ENCODE data around the gene TNRC6C. TPM values are rescaled to one million over a fixed set of nuclear protein-coding genes. Genes with fewer than 3 reads are reported as not detected.
A peak's percentile ranks its signal among the peaks of the same experiment; 100 is the strongest.

TNRC6C gene
- polyA plus RNA-seq, 4 donors: 0.89 to 5.1 (median 2.3) TPM

GRCh38 chr17:78103311-78103710 is 144.8 kb downstream of the TNRC6C start:
- WGBS, 3 donors: 83 to 89% (median 86%) methylated on average over 4 of the region's 4 CpGs
- DNase-seq (no peak), FAIRE-seq (no peak)
- Histone ChIP-seq H3K4me1 (ENCODE audit: control insufficient read depth in 3 of 3, insufficient read depth in 2 of 3, low read depth in 1 of 3, low read length in 2 of 3) (no peaks in the 10 kb centered on the region), H3K9me3 (ENCODE audit: control insufficient read depth in 2 of 2, insufficient read depth in 1 of 2, low read depth in 1 of 2, low read length in 1 of 2) (peaks cover 0 to 28% of the 10 kb centered on the region in 2 donors), H3K4me3 (ENCODE audit: low read depth in 1 of 3, low read length in 3 of 3) (no peak overlapping the region), H3K27ac (ENCODE audit: low read depth in 1 of 3, low read length in 2 of 3) (no peak overlapping the region), H3K36me3 (ENCODE audit: control insufficient read depth in 3 of 3, insufficient read depth in 2 of 3, low read depth in 1 of 3, low read length in 3 of 3) (peaks cover 0 to 57% (median 0%) of the 10 kb centered on the region in 3 donors), H3K27me3 (ENCODE audit: control insufficient read depth in 3 of 3, insufficient read depth in 3 of 3, low read length in 3 of 3) (no peaks in the 10 kb centered on the region)

DNA sequence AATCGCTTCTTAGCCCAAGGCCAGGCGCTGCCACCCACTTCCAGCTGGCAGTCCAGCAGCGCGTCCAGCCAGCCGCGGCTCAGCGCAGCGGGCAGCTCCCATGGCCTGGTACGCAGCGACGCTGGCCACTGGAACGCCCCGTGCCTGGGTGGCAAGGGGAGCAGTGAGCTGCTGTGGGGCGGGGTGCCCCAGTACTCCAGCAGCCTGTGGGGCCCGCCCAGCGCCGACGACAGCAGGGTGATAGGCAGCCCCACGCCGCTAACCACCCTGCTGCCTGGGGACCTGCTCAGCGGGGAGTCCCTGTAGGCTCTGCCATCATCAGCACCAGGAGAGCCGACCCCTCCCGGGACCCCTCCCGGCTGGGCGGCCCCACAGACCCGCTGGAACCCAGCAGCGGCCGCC is 146.0 kb downstream of the TNRC6C start:
- FAIRE-seq: no peak

GRCh38 chr17:78105101-78105500 is 146.6 kb downstream of the TNRC6C start:
- peaks cover 0 to 16% of the 10 kb centered on the region in 2 donors for H3K9me3 ChIP-seq (ENCODE audit: control insufficient read depth in 2 of 2, insufficient read depth in 1 of 2, low read depth in 1 of 2, low read length in 1 of 2)
- DNase-seq (no peak), FAIRE-seq (no peak)
- H3K36me3 ChIP-seq (ENCODE audit: control insufficient read depth in 3 of 3, insufficient read depth in 2 of 3, low read depth in 1 of 3, low read length in 3 of 3): peaks cover 0 to 66% (median 0%) of the 10 kb centered on the region in 3 donors
- H3K4me1 ChIP-seq (ENCODE audit: control insufficient read depth in 3 of 3, insufficient read depth in 2 of 3, low read depth in 1 of 3, low read length in 2 of 3): no peaks in the 10 kb centered on the region
- H3K27me3 ChIP-seq (ENCODE audit: control insufficient read depth in 3 of 3, insufficient read depth in 3 of 3, low read length in 3 of 3): no peaks in the 10 kb centered on the region
- H3K27ac ChIP-seq (ENCODE audit: low read depth in 1 of 3, low read length in 2 of 3): no peak overlapping the region
- WGBS, 3 donors: 81 to 90% (median 87%) methylated on average over 16 of the region's 16 CpGs
- H3K4me3 ChIP-seq (ENCODE audit: low read depth in 1 of 3, low read length in 3 of 3): no peak overlapping the region

More for the DNA sequence above, 146.0 kb downstream of the TNRC6C start:
- Histone ChIP-seq H3K4me1 (ENCODE audit: control insufficient read depth in 3 of 3, insufficient read depth in 2 of 3, low read depth in 1 of 3, low read length in 2 of 3) (no peaks in the 10 kb centered on the region), H3K4me3 (ENCODE audit: low read depth in 1 of 3, low read length in 3 of 3) (no peak overlapping the region), H3K27me3 (ENCODE audit: control insufficient read depth in 3 of 3, insufficient read depth in 3 of 3, low read length in 3 of 3) (no peaks in the 10 kb centered on the region), H3K27ac (ENCODE audit: low read depth in 1 of 3, low read length in 2 of 3) (no peak overlapping the region), H3K9me3 (ENCODE audit: control insufficient read depth in 2 of 2, insufficient read depth in 1 of 2, low read depth in 1 of 2, low read length in 1 of 2) (peaks cover 0 to 21% of the 10 kb centered on the region in 2 donors), H3K36me3 (ENCODE audit: control insufficient read depth in 3 of 3, insufficient read depth in 2 of 3, low read depth in 1 of 3, low read length in 3 of 3) (peaks cover 0 to 64% (median 0%) of the 10 kb centered on the region in 3 donors)
- no peak for DNase-seq
- 94 to 99% (median 95%) methylated on average over 26 to 28 of the region's 28 CpGs for WGBS, 3 donors

DNA sequence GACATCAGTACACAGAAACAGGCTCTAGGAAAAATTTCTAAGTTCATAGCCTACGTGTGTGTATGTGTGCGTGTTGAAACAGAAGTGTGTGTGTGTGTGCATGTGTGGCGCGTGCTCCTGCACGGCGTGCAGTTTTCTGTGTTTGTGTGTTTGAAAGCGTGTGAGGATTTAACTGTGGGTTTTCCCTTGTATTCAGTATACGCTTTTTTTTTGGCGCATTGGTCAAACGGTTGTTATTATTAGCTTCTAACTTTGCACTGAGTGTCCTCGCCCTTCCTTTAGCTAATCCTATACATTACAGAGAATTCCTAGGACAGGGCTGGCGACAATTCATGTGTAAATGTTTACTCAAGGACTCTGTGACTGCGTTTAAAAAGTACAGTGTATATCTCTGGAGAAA is 147.0 kb downstream of the TNRC6C start:
- Histone ChIP-seq H3K4me1 (ENCODE audit: control insufficient read depth in 3 of 3, insufficient read depth in 2 of 3, low read depth in 1 of 3, low read length in 2 of 3) (no peaks in the 10 kb centered on the region), H3K27me3 (ENCODE audit: control insufficient read depth in 3 of 3, insufficient read depth in 3 of 3, low read length in 3 of 3) (no peaks in the 10 kb centered on the region), H3K4me3 (ENCODE audit: low read depth in 1 of 3, low read length in 3 of 3) (no peak overlapping the region), H3K9me3 (ENCODE audit: control insufficient read depth in 2 of 2, insufficient read depth in 1 of 2, low read depth in 1 of 2, low read length in 1 of 2) (peaks cover 0 to 13% of the 10 kb centered on the region in 2 donors), H3K27ac (ENCODE audit: low read depth in 1 of 3, low read length in 2 of 3) (peak overlapping the region in 1 of 3 donors; percentile 11), H3K36me3 (ENCODE audit: control insufficient read depth in 3 of 3, insufficient read depth in 2 of 3, low read depth in 1 of 3, low read length in 3 of 3) (peaks cover 0 to 66% (median 3%) of the 10 kb centered on the region in 3 donors)
- WGBS, 3 donors: 61 to 84% (median 81%) methylated on average over 13 of the region's 13 CpGs
- no peak for FAIRE-seq
- no peak for DNase-seq

DNA sequence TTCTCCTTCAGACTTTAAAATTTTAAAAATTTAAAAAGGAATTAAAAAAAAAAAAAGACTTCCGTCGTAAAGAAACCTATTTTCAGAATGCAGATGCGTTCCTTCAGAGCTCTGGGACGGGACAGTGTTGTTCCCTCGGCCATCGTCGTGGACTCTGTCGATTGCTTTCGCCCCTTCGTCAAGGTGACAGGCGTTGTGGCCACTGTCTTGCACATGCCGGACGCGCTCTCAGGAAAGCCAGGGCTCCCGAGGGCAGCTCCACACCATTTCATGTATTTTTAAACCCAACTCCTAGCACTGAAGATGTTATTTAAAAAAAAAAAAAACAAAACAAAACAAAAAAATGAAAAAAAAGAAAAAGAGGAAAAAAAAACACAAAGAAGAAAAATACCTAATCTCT is 147.7 kb downstream of the TNRC6C start:
- FAIRE-seq: no peak
- H3K9me3 ChIP-seq (ENCODE audit: control insufficient read depth in 2 of 2, insufficient read depth in 1 of 2, low read depth in 1 of 2, low read length in 1 of 2): peaks cover 0 to 7% of the 10 kb centered on the region in 2 donors
- peaks cover 0 to 73% (median 3%) of the 10 kb centered on the region in 3 donors for H3K36me3 ChIP-seq (ENCODE audit: control insufficient read depth in 3 of 3, insufficient read depth in 2 of 3, low read depth in 1 of 3, low read length in 3 of 3)
- WGBS, 3 donors: 88 to 95% (median 94%) methylated on average over 15 of the region's 15 CpGs
- no peak overlapping the region for H3K27ac ChIP-seq (ENCODE audit: low read depth in 1 of 3, low read length in 2 of 3)
- no peaks in the 10 kb centered on the region for H3K27me3 ChIP-seq (ENCODE audit: control insufficient read depth in 3 of 3, insufficient read depth in 3 of 3, low read length in 3 of 3)
- H3K4me1 ChIP-seq (ENCODE audit: control insufficient read depth in 3 of 3, insufficient read depth in 2 of 3, low read depth in 1 of 3, low read length in 2 of 3): no peaks in the 10 kb centered on the region
- H3K4me3 ChIP-seq (ENCODE audit: low read depth in 1 of 3, low read length in 3 of 3): no peak overlapping the region
- DNase-seq: no peak

DNA sequence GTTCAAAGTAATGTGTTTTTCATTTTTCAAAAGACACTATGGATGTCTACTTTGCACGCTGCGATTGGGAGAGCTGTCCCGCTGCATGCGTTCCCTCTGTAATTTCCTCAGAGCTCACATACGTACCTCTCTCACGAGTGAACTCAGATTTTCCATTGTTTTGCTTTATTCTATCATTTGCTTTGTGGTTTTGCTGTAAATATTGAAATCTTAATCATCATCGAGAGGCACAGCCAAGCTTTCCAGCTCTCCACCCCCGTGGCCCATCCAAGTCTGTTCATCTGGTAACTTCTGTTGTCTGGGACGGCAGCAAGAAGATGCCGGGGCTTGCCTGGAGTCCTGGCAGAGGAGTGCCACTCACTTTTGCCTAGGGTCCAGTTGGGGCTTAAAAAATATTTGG is 149.0 kb downstream of the TNRC6C start:
- FAIRE-seq: no peak

DNA sequence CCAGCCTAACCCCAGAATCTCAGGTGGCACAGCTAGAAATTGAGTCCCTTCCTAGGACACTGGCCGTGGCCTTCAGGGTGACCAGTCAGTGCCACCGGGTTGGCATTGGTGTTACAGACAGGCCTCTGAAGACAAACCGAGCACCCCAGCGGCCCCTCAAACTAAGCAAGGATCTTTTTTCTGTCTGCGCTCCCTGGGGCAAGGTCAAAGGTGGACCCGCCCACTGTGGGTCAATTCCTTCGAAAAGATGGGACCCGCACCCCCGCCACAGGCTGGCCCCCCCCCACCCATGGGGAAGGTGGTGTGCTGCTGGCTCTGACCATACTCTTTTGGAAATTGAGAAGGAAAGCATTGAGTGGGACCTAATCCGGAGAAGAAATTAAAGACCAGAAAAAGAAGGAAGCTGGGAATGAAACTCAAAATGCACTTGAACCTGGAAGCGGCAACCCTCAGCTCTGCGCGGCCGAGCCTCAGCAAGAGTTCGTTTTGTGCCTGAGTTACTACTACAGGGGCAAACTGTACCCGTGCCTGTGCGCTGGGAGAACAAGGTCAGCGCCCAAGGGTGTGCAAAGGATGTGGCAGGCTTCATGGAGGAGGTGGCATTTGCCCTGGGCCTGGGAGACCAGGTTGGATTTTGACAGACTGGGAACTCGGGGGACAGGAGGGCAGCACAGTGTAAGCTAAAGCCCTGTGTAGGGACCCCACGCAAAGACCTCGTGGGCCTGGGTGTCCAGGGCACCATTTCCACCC is 149.6 kb downstream of the TNRC6C start:
- Histone ChIP-seq H3K27ac (ENCODE audit: low read depth in 1 of 3, low read length in 2 of 3) (no peak overlapping the region), H3K4me3 (ENCODE audit: low read depth in 1 of 3, low read length in 3 of 3) (no peak overlapping the region), H3K9me3 (ENCODE audit: control insufficient read depth in 2 of 2, insufficient read depth in 1 of 2, low read depth in 1 of 2, low read length in 1 of 2) (no peaks in the 10 kb centered on the region), H3K4me1 (ENCODE audit: control insufficient read depth in 3 of 3, insufficient read depth in 2 of 3, low read depth in 1 of 3, low read length in 2 of 3) (no peaks in the 10 kb centered on the region), H3K36me3 (ENCODE audit: control insufficient read depth in 3 of 3, insufficient read depth in 2 of 3, low read depth in 1 of 3, low read length in 3 of 3) (peaks cover 0 to 78% (median 5%) of the 10 kb centered on the region in 3 donors), H3K27me3 (ENCODE audit: control insufficient read depth in 3 of 3, insufficient read depth in 3 of 3, low read length in 3 of 3) (no peaks in the 10 kb centered on the region)
- DNase-seq: no peak
- no peak for FAIRE-seq
- 93 to 94% (median 93%) methylated on average over 21 of the region's 21 CpGs for WGBS, 3 donors

More for the DNA sequence above, 149.0 kb downstream of the TNRC6C start:
- no peak for DNase-seq
- no peak overlapping the region for H3K27ac ChIP-seq (ENCODE audit: low read depth in 1 of 3, low read length in 2 of 3)
- H3K36me3 ChIP-seq (ENCODE audit: control insufficient read depth in 3 of 3, insufficient read depth in 2 of 3, low read depth in 1 of 3, low read length in 3 of 3): peaks cover 0 to 77% (median 5%) of the 10 kb centered on the region in 3 donors
- no peaks in the 10 kb centered on the region for H3K4me1 ChIP-seq (ENCODE audit: control insufficient read depth in 3 of 3, insufficient read depth in 2 of 3, low read depth in 1 of 3, low read length in 2 of 3)
- no peaks in the 10 kb centered on the region for H3K27me3 ChIP-seq (ENCODE audit: control insufficient read depth in 3 of 3, insufficient read depth in 3 of 3, low read length in 3 of 3)
- no peak overlapping the region for H3K4me3 ChIP-seq (ENCODE audit: low read depth in 1 of 3, low read length in 3 of 3)
- no peaks in the 10 kb centered on the region for H3K9me3 ChIP-seq (ENCODE audit: control insufficient read depth in 2 of 2, insufficient read depth in 1 of 2, low read depth in 1 of 2, low read length in 1 of 2)
- WGBS, 3 donors: 70 to 86% (median 85%) methylated on average over 10 of the region's 10 CpGs

DNA sequence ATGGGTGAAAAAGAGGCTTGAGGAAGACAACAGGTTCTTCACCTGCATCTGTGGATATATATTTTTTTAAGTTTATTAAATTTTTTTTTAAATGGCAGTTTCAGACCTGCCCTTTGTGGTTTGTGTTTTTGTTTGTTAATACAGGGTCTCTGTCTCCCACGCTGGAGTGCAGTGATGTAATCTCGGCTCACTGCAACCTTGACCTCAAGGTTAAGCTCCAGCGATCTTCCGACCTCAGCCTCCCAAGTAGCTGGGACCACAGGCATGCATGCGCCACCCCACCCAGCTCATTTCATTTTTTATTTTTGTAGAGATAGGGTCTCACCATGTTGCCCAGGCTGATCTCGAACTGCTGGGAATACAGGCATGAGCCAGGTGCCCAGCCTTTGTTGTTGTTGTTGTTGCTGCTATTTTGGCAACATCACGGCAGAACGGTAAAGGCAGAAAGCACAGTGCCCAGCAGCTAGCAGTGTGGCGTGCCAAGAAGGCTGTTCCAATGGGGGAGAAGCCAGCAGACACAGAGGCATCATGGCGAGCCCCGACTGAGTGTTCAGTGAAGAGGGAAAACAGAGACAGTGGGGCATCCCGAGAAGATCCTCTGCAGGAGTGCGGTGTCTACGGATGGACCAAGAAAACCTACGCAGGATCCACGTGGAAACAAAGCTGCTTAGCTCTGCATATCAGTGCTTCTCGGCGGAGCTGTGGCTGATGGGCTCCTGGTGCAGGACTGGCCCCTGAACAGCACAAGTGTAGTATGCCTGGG is 150.4 kb downstream of the TNRC6C start:
- DNase-seq (no peak), FAIRE-seq (no peak)
- H3K4me3 ChIP-seq (ENCODE audit: low read depth in 1 of 3, low read length in 3 of 3): no peak overlapping the region
- WGBS, 3 donors: 81 to 83% (median 81%) methylated on average over 18 of the region's 18 CpGs
- peaks cover 0 to 75% (median 5%) of the 10 kb centered on the region in 3 donors for H3K36me3 ChIP-seq (ENCODE audit: control insufficient read depth in 3 of 3, insufficient read depth in 2 of 3, low read depth in 1 of 3, low read length in 3 of 3)
- H3K27ac ChIP-seq (ENCODE audit: low read depth in 1 of 3, low read length in 2 of 3): no peak overlapping the region
- H3K27me3 ChIP-seq (ENCODE audit: control insufficient read depth in 3 of 3, insufficient read depth in 3 of 3, low read length in 3 of 3): no peaks in the 10 kb centered on the region
- H3K4me1 ChIP-seq (ENCODE audit: control insufficient read depth in 3 of 3, insufficient read depth in 2 of 3, low read depth in 1 of 3, low read length in 2 of 3): no peaks in the 10 kb centered on the region
- no peaks in the 10 kb centered on the region for H3K9me3 ChIP-seq (ENCODE audit: control insufficient read depth in 2 of 2, insufficient read depth in 1 of 2, low read depth in 1 of 2, low read length in 1 of 2)
